WTC11 (cell line): ENCODE measurements around the gene ARRDC3. TPM values are rescaled to one million over a fixed set of nuclear protein-coding genes. Genes with fewer than 3 reads are reported as not detected.
A peak's percentile ranks its signal among the peaks of the same experiment; 100 is the strongest.

ENCODE experiments used
- ATAC-seq: fragments of 200-7000 bp; cut with Tn5 transposase; 2 replicates; pipeline ENCODE4 v1.10.0; 2021; ENCODE audit warnings: mild to moderate bottlenecking, moderate library complexity
- CTCF ChIA-PET: fragments of 300-600 bp; sonication (Branson Sonifier 250); formaldehyde crosslinking; loops from one replicate; lab custom pipeline; 2021; ENCODE audit warnings: antibody characterized with exemption; lab: Charles Lee
- POLR2A ChIA-PET: fragments of 350-600 bp; sonication (Branson Sonifier 250); formaldehyde crosslinking; loops from one replicate; lab custom pipeline; 2021; ENCODE audit warnings: antibody characterized with exemption; lab: Charles Lee
- DNase-seq: peaks from one replicate; pipeline ENCODE4 v3.0.0; 2021; ENCODE audit warnings: low spot score
- H3K27ac Mint-ChIP-seq: 2 replicates; pipeline ENCODE4 v1.8.0; 2021; ENCODE audit warnings: mixed read lengths
- H3K27me3 Mint-ChIP-seq: 2 replicates; pipeline ENCODE4 v1.8.0; 2021; ENCODE audit warnings: low read depth, mild to moderate bottlenecking, moderate library complexity, mixed read lengths
- H3K36me3 Mint-ChIP-seq: 2 replicates; pipeline ENCODE4 v1.8.0; 2021; ENCODE audit warnings: mixed read lengths
- H3K4me1 Mint-ChIP-seq: 2 replicates; pipeline ENCODE4 v1.8.0; 2022; ENCODE audit warnings: mixed read lengths
- H3K4me3 Mint-ChIP-seq: 2 replicates; pipeline ENCODE4 v1.8.0; 2021; ENCODE audit warnings: mild to moderate bottlenecking, moderate library complexity, mixed read lengths
- H3K9me3 Mint-ChIP-seq: 2 replicates; pipeline ENCODE4 v1.8.0; 2021; ENCODE audit warnings: mixed read lengths
- ERG ChIP-seq: fragments of 250-450 bp; sonication (Bioruptor Pico); IDR thresholded peaks from 2 replicates; pipeline ENCODE4 v1.8.0; 2021; ENCODE audit warnings: mild to moderate bottlenecking
- GTF2I ChIP-seq: fragments of 250-450 bp; sonication (Bioruptor Pico); conservative IDR thresholded peaks from 2 replicates; pipeline ENCODE4 v1.4.0; 2021; ENCODE audit warnings: mild to moderate bottlenecking
- MYBL2 ChIP-seq: sonication (generic); formaldehyde crosslinking; IDR thresholded peaks from 2 replicates; pipeline ENCODE4 v1.8.1; 2023; ENCODE audit warnings: mild to moderate bottlenecking, moderate library complexity, missing genetic modification reagents
- TEAD1 ChIP-seq: sonication (generic); formaldehyde crosslinking; IDR thresholded peaks from 2 replicates; pipeline ENCODE4 v1.8.0; 2022; ENCODE audit warnings: mild to moderate bottlenecking, missing genetic modification reagents
- USF1 ChIP-seq: sonication (generic); formaldehyde crosslinking; IDR thresholded peaks from 2 replicates; pipeline ENCODE4 v1.8.0; 2022; ENCODE audit warnings: mild to moderate bottlenecking, missing genetic modification reagents
- ZNF121 ChIP-seq: sonication (generic); formaldehyde crosslinking; IDR thresholded peaks from 2 replicates; pipeline ENCODE4 v1.8.0; 2023; ENCODE audit warnings: missing genetic modification reagents
- total RNA-seq: library from RNA; stranded (reverse); gene quantifications from 3 replicates; pipeline ENCODE4 v1.2.3, GENCODE V29; 2021
- TF ChIP-seq, protein P1 (sequence below): sonication (generic); formaldehyde crosslinking; IDR thresholded peaks from 2 replicates; pipeline ENCODE4 v1.8.1; 2023; ENCODE audit warnings: mild to moderate bottlenecking, missing genetic modification reagents, borderline replicate concordance
- TF ChIP-seq, protein P2 (sequence below): sonication (generic); formaldehyde crosslinking; IDR thresholded peaks from 2 replicates; pipeline ENCODE4 v1.8.1; 2023; ENCODE audit warnings: mild to moderate bottlenecking, missing genetic modification reagents
- TF ChIP-seq, protein P3 (sequence below): sonication (generic); formaldehyde crosslinking; IDR thresholded peaks from 2 replicates; pipeline ENCODE4 v1.8.1; 2023; ENCODE audit warnings: mild to moderate bottlenecking, missing genetic modification reagents, moderate library complexity

ARRDC3 gene
- total RNA-seq, 1 experiment from 2014 or later, result 10.3 TPM

DNA sequence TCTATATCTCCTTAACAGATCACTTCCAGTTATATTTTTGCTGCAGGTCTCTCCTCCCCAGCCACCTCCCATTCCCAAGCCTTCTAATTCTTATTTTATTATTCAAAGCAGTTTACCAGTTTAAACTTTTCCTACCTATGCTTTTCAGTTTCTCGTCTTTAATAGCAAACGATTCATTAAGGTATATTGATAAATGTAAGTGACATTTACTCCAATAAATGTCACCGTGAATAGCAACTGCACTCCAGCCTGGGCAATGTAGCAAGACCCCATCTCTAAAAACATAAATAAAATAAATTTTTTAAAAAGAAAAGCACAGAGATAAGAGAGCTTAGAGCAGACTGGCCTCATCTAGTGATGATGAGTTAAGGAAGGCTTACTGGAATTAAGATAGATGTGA, 42.6 kb downstream of the ARRDC3 start:
- ATAC-seq (no peak), DNase-seq (no peak)
- TF ChIP-seq, protein P1, sequence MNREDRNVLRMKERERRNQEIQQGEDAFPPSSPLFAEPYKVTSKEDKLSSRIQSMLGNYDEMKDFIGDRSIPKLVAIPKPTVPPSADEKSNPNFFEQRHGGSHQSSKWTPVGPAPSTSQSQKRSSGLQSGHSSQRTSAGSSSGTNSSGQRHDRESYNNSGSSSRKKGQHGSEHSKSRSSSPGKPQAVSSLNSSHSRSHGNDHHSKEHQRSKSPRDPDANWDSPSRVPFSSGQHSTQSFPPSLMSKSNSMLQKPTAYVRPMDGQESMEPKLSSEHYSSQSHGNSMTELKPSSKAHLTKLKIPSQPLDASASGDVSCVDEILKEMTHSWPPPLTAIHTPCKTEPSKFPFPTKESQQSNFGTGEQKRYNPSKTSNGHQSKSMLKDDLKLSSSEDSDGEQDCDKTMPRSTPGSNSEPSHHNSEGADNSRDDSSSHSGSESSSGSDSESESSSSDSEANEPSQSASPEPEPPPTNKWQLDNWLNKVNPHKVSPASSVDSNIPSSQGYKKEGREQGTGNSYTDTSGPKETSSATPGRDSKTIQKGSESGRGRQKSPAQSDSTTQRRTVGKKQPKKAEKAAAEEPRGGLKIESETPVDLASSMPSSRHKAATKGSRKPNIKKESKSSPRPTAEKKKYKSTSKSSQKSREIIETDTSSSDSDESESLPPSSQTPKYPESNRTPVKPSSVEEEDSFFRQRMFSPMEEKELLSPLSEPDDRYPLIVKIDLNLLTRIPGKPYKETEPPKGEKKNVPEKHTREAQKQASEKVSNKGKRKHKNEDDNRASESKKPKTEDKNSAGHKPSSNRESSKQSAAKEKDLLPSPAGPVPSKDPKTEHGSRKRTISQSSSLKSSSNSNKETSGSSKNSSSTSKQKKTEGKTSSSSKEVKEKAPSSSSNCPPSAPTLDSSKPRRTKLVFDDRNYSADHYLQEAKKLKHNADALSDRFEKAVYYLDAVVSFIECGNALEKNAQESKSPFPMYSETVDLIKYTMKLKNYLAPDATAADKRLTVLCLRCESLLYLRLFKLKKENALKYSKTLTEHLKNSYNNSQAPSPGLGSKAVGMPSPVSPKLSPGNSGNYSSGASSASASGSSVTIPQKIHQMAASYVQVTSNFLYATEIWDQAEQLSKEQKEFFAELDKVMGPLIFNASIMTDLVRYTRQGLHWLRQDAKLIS (CRISPR knock-in tag), result no peak
- TF ChIP-seq ZNF121 (CRISPR knock-in tag), result 0 out of 2 replicates have a peak, but pooled peaks have one; percentile 10
- ChIA-PET POLR2A (interaction anchor here (0.6 kb wide), 1 partner anchor 90 kb away, joined by 8 read pairs; no protein-coding TSS in a partner anchor), CTCF (no interaction called here)
- peaks cover 32% of the 10 kb centered on the region for H3K4me1 Mint-ChIP-seq
- H3K4me3 Mint-ChIP-seq, result no peak overlapping the region
- no peak overlapping the region; the same call in 1 of the 2 replicates for H3K27ac Mint-ChIP-seq
- peaks cover 11% of the 10 kb centered on the region for H3K36me3 Mint-ChIP-seq
- H3K9me3 Mint-ChIP-seq, result peaks cover 12% of the 10 kb centered on the region
- no peaks in the 10 kb centered on the region for H3K27me3 Mint-ChIP-seq

GRCh38 chr5:91339063-91339705, 43.9 kb downstream of the ARRDC3 start:
- DNase-seq, result no peak
- no peak for TF ChIP-seq ERG (CRISPR knock-in tag)
- TF ChIP-seq TEAD1 (CRISPR knock-in tag), result peak; percentile 28; the same call in 1 of the 2 replicates
- TF ChIP-seq GTF2I, result peak; percentile 92
- ChIA-PET CTCF (interaction anchor here (0.9 to 1.0 kb wide), 2 partner anchors 46 to 80 kb away, joined by 3 to 4 read pairs; no protein-coding TSS in a partner anchor), POLR2A (interaction anchor here (0.8 to 1.1 kb wide), 3 partner anchors 10 to 44 kb away, joined by 3 to 6 read pairs (median 4); partner anchors contain the start of gene ARRDC3)
- H3K4me1 Mint-ChIP-seq, result peaks cover 35% of the 10 kb centered on the region
- peaks cover 11% of the 10 kb centered on the region for H3K36me3 Mint-ChIP-seq
- H3K27me3 Mint-ChIP-seq, result no peaks in the 10 kb centered on the region
- peaks cover 12% of the 10 kb centered on the region for H3K9me3 Mint-ChIP-seq
- ATAC-seq, result peak; percentile 90
- H3K4me3 Mint-ChIP-seq, result peak overlapping the region; percentile 12; the same call in 1 of the 2 replicates
- peak overlapping the region; percentile 64 for H3K27ac Mint-ChIP-seq

GRCh38 chr5:91332267-91333045, 50.7 kb downstream of the ARRDC3 start:
- peak; percentile 64; the same call in 1 of the 2 replicates for TF ChIP-seq USF1 (CRISPR knock-in tag)
- TF ChIP-seq, protein P2, sequence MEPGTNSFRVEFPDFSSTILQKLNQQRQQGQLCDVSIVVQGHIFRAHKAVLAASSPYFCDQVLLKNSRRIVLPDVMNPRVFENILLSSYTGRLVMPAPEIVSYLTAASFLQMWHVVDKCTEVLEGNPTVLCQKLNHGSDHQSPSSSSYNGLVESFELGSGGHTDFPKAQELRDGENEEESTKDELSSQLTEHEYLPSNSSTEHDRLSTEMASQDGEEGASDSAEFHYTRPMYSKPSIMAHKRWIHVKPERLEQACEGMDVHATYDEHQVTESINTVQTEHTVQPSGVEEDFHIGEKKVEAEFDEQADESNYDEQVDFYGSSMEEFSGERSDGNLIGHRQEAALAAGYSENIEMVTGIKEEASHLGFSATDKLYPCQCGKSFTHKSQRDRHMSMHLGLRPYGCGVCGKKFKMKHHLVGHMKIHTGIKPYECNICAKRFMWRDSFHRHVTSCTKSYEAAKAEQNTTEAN (CRISPR knock-in tag), result no peak
- TF ChIP-seq, protein P3, sequence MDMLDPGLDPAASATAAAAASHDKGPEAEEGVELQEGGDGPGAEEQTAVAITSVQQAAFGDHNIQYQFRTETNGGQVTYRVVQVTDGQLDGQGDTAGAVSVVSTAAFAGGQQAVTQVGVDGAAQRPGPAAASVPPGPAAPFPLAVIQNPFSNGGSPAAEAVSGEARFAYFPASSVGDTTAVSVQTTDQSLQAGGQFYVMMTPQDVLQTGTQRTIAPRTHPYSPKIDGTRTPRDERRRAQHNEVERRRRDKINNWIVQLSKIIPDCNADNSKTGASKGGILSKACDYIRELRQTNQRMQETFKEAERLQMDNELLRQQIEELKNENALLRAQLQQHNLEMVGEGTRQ (CRISPR knock-in tag), result peak; percentile 74
- TF ChIP-seq MYBL2 (CRISPR knock-in tag), result no peak
- Mint-ChIP-seq H3K27me3 (no peaks in the 10 kb centered on the region), H3K27ac (0 out of 2 replicates have a peak overlapping the region, but pooled peaks have one; percentile 51), H3K9me3 (no peaks in the 10 kb centered on the region), H3K4me1 (peaks cover 38% of the 10 kb centered on the region), H3K4me3 (no peak overlapping the region), H3K36me3 (no peaks in the 10 kb centered on the region)
- POLR2A ChIA-PET, result interaction anchor here (0.8 kb wide), 1 partner anchor 40 kb away, joined by 3 read pairs; no protein-coding TSS in a partner anchor
- ATAC-seq (peak; percentile 46), DNase-seq (no peak)
- CTCF ChIA-PET, result interaction anchor here (0.6 to 1.0 kb wide), 2 partner anchors 53 to 137 kb away, joined by 3 to 6 read pairs; no protein-coding TSS in a partner anchor
